NCI-H187 treated with DMSO at 0.1 percent for 48 hours (cell line): Measurements from ENCODE around the gene ATP2A3.
"Not testable (repeated sequence)": the region's sequence is repeated elsewhere in the genome, so short reads cannot be mapped to it uniquely, and the experiment has no call there.

Source experiments
- DNase-seq: peaks from one replicate; lab custom pipeline; 2025; lab: John Stamatoyannopoulos, UW

The ATP2A3 gene

DNA sequence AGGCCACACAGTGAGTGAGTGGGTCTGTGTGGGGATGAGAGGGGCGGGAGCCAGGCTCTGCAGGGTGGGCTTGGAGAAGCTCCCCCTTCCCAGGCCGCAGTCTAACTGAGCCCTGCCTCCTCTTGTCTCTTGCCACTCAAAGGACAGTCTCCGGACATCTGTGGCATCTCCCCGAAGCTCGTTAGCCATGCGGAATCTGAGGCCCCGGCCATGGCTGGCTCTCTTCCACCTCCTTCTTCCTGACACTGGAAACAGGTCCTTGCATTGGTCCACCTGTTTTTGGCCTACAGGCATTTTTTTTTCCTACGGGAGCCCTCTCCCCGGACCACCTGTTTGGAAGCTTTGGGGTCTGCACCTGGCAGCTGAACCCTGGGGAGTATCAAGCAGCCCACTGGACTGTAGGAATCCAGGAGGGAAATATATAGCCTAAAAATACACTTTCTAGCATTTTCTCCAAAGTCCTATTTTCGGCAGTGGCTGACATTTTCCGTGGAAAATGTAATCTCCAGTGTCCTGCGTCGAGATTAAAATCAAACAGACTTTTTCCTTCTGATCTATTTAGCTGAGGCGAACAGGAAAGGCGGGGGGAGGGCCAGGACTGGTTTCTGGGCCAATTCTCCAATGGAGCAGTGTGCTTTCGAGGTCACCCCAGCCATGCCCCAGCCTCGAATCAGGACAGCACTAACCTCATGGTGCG is 9.1 kb downstream of the ATP2A3 start:
- no peak for DNase-seq

- no peak for DNase-seq
Measured at GRCh38 chr17:3954086-3954485, 10.2 kb downstream of the ATP2A3 start.

GRCh38 chr17:3953542-3953941 is 10.7 kb downstream of the ATP2A3 start:
- DNase-seq, result no peak

GRCh38 chr17:3952186-3952585 is 12.1 kb downstream of the ATP2A3 start:
- no peak for DNase-seq

DNA sequence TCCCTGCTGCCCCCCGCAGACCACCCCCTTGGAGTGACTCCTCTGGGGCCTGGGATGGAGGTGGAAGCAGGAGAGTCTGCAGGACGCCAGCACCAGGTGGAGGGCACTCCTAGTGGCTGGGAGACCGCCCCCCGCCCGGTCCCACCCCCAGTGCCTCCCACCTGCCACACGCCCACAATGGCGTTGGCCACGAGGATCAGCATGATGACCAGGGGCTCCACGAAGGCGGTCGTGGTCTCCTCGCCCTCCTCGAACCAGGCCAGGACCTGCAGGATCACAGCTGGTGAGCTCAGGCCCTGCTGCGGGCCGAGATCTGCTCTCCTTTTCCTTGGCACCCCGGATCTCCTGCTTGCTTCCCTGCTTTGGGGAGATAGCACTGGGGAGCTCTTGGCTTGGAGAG is 12.8 kb downstream of the ATP2A3 start:
- DNase-seq, result no peak

DNA sequence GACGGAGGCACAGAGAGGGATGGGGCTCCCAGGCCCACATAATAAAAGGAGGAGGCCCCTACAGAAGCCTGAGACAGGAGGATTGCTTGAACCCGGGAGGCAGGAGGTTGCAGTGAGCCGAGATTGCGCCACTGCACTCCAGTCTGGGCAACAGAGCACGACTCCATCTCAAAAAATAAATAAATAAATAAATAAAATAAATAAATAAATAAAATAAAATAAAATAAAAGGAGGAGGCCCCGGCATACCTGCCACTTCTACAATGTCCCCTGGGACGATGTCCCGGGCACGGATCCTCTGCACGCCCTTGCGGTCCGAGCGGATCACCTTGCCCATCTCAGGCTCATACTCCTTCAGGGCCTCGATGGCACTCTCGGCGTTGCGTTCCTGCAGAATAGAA is 13.2 kb downstream of the ATP2A3 start:
- DNase-seq, result no peak

GRCh38 chr17:3950584-3950983 is 13.7 kb downstream of the ATP2A3 start:
- DNase-seq, result no peak

DNA sequence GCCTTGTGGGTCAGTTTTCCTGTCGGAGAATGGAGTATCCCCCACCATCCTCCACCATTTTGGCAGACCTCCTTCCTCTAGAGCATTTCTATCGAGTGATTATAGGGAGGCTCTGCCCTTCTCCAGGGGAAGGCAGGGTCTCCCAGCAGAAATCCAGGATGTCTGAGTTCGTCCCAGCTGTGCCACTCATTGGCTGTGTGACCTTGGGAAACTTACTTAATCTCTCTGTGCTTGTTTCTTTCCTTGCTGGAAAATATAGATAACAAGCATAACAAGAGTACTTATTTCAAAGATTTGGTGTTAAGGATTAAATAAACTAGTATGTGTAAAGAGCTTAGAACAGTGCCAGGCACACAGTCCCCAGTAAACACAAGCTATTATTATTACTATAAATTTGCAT is 14.8 kb downstream of the ATP2A3 start:
- DNase-seq, result no peak

GRCh38 chr17:3948551-3948950 is 15.7 kb downstream of the ATP2A3 start:
- DNase-seq, result not testable (repeated sequence)

DNA sequence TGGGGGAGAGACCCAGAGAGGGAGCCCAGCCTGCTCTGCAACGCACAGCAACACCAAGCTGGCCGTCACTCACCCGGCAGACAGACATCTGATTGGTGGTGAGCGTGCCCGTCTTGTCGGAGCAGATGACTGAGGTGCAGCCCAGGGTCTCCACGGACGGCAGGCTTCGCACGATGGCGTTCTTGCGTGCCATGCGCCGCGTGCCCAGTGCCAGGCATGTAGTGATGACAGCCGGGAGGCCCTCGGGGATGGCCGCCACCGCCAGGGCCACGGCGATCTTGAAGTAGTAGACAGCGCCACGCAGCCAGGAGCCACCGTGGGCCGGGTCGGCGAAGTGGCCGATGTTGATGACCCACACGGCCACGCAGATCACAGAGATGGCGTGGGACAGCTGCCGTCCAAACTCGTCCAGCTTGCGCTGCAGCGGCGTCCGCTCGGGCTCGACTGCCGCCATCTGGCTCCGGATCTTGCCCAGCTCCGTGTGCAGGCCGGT is 16.9 kb downstream of the ATP2A3 start:
- DNase-seq, result no peak

- no peak for DNase-seq
Measured at GRCh38 chr17:3946711-3947235, 17.5 kb downstream of the ATP2A3 start.

DNA sequence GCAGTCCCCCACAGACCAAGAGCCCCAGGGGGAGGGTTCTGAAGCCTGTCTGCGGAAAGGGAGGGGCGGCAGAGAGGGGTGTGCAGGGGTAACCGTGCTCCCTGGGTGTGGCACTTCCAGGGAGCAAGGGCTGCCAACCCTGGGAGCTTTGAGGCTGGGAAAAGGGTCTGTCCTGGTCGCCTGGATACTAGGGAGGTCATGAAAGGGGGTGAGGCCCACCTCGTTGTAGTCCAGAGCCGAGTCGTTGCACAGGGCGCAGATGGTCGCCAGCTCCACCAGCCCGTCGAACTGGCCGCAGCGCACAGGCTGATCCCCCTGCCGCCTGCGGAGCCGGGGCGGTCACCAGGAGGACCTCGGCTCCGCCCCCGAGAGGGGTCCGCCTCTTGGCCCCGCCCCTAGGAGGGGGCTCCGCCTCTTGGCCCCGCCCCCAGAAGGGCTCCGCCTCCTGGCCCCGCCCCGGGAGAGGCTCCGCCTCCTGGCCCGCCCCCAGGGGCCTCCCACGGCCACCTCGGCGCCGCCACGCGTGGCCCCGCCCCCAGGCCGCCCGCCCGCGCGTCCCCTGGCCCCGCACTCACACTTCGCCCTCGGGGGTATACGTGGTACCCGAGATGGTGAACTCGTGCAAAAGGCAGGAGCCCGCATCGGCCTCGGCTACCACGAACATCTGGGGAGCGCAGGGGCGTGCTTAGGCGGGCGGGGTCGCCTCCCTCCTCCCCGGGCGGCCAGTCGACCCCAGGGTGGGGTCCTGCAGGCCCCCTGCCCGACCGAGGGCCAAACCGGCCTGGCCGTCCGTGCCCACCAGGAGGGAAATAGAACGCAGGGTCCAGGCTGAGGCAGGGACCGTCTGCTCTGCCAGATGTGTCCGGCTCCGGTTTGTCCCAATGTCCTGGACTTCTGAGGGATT is 19.5 kb downstream of the ATP2A3 start:
- no peak for DNase-seq

DNA sequence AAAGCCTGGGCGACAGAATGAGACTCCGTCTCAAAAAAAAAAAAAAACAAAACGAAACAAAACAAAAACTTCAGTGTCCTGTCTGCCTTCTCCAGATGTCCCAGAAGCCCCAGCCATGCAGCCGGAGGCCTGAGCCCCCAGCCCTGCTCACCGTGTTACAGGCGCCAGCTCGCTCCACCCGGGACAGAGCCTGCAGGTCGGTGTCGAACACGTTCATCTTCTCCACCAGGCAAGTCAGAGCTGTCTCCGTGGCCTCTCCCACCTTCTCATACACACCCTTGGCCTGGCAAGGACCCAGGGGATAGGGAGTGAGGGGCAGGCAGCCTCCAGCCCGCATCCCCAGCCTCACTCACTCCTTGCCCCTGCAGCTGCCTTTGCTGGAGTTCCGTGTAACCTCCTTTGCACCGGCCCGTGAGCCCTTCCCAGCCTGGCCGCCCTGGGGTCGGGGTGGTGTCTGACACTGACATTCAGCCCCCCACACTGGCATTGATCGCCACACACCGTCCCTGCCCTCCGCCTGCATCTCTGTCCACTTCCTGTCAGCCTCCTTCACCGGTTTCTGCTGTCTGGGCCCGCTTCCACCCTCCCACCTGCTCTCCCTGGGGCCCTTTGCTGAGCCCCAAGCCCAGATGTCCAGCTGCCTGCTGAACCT is 20.9 kb downstream of the ATP2A3 start:
- no peak for DNase-seq

DNA sequence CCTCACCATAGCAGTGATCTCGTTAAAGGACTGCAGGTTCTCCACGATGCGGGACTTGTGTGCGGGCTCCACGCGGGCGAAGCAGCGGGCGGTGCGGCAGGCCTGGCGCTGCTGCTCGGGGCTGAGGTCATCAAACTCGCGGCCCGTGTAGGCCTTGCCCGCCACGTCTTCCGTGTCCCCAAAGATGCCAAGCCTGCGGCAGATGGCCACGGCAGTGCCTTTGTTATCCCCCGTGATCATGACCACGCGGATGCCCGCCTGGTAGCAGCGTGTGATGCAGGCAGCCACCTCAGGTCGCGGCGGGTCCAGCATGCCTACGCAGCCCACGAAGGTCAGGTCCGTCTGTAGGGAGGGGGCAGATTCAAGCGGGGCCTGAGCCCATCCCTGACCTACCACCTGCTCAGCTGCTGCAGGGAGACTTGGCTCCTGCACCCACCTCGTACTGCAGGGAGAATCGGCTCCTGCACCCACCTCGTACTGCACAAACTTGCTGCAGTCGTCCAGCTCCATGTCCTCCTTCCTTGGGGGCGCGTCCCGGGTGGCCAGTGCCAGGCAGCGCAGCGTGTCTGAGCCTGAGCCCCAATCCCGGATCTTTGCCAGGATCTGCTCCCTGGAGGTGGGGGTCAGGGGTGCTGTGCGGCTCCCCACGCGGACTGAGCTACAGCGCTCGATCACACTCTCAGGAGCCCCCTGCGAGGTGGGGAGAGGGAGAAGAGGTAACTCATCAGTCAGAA is 23.1 kb downstream of the ATP2A3 start:
- no peak for DNase-seq

DNA sequence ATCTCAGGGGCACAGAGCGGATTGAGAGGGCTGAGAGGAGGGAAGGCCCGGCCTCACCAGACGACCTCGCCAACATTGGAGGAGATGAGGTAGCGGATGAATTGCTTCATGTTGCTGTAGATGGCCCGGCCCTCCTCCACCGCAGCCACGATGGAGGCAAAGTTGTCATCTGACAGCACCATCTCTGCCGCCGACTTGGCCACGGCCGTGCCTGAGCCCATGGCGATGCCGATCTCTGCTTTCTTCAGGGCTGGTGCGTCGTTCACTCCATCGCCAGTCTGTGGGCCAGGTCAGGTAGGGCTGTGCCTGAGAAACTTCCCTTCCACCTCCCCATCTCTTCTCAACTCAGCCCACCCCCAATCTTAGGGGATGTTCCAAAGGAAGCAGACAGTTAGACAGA is 26.9 kb downstream of the ATP2A3 start:
- DNase-seq, result no peak

DNA sequence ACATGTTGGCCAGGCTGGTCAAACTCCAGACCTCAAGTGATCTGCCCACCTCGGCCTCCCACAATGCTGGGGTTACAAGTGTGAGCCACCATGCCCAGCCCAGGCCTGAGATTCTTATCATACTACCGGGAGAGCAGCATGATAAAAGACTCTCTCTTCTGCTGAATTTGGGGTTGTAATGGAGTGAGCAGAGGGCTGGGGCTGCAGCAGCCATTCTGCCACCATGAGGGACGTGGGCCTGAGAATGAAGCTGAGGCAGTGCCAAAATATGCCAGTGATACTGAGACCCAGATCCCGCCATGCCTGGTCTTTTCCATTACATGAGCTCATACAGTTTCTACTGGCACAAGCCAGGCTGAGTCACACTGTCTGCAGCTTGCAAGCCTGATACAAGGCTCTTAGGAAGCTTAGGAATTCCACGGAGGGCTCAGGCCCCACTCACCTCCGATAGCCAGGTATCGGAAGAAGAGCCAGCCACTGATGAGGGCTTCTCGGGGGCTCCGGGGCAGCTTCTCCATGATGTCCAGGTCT is 28.3 kb downstream of the ATP2A3 start:
- no peak for DNase-seq

DNA sequence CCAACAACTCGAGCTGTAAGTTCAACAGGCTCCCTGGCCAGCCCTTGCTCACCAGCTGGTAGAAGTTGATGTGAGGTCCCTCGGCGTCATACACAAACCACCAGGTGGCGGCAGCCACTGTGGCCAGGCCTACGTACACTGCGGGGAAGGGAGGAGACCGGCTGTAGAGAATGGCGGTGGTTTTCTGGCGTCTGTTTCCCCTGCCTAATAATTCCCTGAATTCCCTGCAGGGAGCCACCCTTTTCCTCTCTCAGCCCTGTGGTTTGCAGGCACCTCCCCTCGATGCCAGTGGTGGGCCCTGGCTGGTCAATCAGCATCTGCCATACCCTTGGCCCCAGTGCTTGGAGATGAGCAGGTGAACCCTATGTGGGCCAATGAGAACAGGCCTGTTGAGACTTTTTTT is 29.1 kb downstream of the ATP2A3 start:
- DNase-seq, result no peak

DNA sequence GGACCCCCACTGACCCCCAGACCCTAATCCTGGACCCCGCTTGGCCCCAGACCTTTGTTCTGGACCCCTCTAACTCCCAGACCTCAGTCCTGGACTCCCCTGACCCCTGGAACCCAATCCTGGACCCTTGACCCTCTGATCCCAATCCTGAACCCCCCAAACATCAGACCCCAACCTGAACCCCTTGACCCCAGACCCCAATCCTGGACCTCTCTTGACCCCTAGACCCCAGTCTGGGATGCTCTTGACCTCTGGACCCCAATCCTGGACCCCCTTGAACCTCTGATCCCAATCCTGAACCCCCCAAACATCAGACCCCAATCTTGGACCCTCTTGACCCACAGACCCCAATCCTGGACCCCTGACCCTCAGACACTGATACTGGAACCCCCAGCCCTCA is 34.5 kb downstream of the ATP2A3 start:
- DNase-seq, result no peak

DNA sequence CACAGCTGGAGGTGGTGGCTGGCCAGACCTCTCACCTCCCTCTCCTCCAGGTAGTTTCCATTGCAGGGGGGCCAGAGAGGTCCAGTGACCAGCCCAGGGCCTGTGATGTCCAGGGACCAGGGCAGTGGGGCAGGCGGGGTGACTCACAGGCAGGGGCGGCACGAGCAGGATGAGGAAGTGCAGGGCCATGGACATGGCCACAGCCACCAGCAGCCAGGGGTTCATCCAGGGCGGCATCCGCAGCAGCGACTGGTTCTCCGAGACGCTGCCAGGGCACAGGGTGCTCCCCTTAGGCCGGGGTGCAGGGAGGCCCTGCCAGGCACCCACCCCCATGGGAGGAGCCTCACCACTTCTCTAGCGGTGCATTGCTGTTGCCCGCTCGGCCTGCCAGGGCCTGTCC is 35.1 kb downstream of the ATP2A3 start:
- DNase-seq, result no peak

- no peak for DNase-seq
Measured at GRCh38 chr17:3928406-3928805, 35.8 kb downstream of the ATP2A3 start.

DNA sequence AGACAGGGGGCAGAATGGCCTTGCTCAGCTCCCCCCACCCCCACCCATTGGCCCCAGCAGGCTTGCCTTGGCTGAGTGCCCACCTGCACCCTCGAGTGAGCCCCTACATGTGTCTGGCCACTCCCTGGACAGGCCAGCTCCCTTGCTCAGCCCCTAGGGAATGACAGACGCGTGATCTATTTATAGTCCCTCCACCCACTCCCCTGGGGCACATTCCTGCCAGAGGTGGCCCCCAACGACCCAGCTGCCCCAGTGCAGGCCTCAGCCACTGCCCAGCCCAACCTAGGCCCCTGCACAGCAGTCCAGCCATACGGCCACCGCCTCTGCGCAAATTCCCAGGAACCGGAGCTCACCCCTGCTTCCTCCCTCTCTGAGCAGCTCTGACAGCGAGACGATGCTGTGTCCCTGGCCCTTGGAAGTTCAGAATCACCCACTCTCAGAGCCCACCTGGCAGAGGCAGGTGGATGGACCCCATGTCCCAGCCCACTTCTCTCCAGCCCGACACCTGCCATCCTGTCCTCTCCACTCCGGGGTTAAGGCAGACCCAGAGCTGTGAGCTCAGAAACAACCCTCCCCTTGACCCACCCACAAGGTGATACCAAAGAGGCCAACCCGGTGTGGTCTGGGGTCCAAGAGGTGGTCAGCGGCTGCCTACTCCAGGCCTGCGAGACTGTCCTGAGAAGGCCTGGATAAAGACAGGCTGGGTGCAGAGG is 36.5 kb downstream of the ATP2A3 start:
- no peak for DNase-seq
